HepG2 (cell line): ENCODE data around the gene FBLIM1. TPM values are rescaled to one million over a fixed set of nuclear protein-coding genes. Genes with fewer than 3 reads are reported as not detected.

Experiments
- CTCF ChIP-seq: sonication (generic); formaldehyde crosslinking; IDR thresholded peaks from 2 replicates; pipeline ENCODE4 v1.5.0; 2020; ENCODE audit warnings: mild to moderate bottlenecking, missing genetic modification reagents, moderate library complexity
- GTF3A ChIP-seq: sonication (generic); formaldehyde crosslinking; conservative IDR thresholded peaks from 2 replicates; pipeline ENCODE4 v1.4.0; 2020; ENCODE audit warnings: mild to moderate bottlenecking, missing genetic modification reagents
- KLF13 ChIP-seq: sonication (generic); formaldehyde crosslinking; IDR thresholded peaks from 2 replicates; pipeline ENCODE4 v1.4.0; 2020; ENCODE audit warnings: mild to moderate bottlenecking, missing genetic modification reagents
- PHF5A ChIP-seq: IDR thresholded peaks from one replicate; pipeline ENCODE4 v1.6.1; 2018; ENCODE audit warnings: low read depth, missing genetic modification reagents; ENCODE audit not compliant: unreplicated experiment
- PPARG ChIP-seq: conservative IDR thresholded peaks from 2 replicates; pipeline ENCODE4 v1.6.1; 2016; ENCODE audit warnings: missing biosample characterization, missing genetic modification reagents
- RAD21 ChIP-seq: fragments of 450-650 bp; formaldehyde crosslinking; IDR thresholded peaks from 2 replicates; pipeline ENCODE4 v1.5.0; 2020; ENCODE audit warnings: mild to moderate bottlenecking
- RERE ChIP-seq: IDR thresholded peaks from 2 replicates; pipeline ENCODE4 v1.6.1; 2016; ENCODE audit warnings: low read depth, missing genetic modification reagents, missing compliant biosample characterization
- RFXANK ChIP-seq: IDR thresholded peaks from 2 replicates; pipeline ENCODE4 v1.6.1; 2016
- ZBTB7B ChIP-seq: sonication (generic); formaldehyde crosslinking; IDR thresholded peaks from 2 replicates; pipeline ENCODE4 v1.4.0; 2020; ENCODE audit warnings: missing genetic modification reagents
- ZNF687 ChIP-seq: sonication (generic); formaldehyde crosslinking; IDR thresholded peaks from 2 replicates; pipeline ENCODE4 v1.5.1; 2020; ENCODE audit warnings: mild to moderate bottlenecking, missing genetic modification reagents, moderate library complexity
- ZSCAN22 ChIP-seq: sonication (generic); formaldehyde crosslinking; IDR thresholded peaks from 2 replicates; pipeline ENCODE4 v1.4.0; 2020; ENCODE audit warnings: mild to moderate bottlenecking, missing genetic modification reagents
- polyA plus RNA-seq, 8 experiments: library from polyadenylated mRNA; depleted of rRNA in 3 of 8; stranded (reverse) in 7 of 8; unstranded in 1 of 8; fragments of >200 nt; fragmentation: Illumina TruSeq in 4 of 8; extraction: Trizol in 4 of 8; gene quantifications; 2 replicates each; pipeline versions ENCODE4 v1.2.1 to v1.2.3, GENCODE V29; 2011 to 2016; ENCODE audit warnings: low read depth in 4 of 8, missing spikeins in 1 of 8, mixed read lengths in 1 of 8; ENCODE audit not compliant: insufficient read depth in 1 of 8
- total RNA-seq, 5 experiments: library from RNA; depleted of rRNA; stranded (reverse); fragments of >200 nt; fragmentation: Illumina TruSeq; extraction: Trizol; gene quantifications; 2 replicates each; pipeline ENCODE4 v1.2.3, GENCODE V29; 2016; ENCODE audit warnings: low read depth in 1 of 5

The FBLIM1 gene
- total and polyA plus RNA-seq, 2 of the 13 experiments (the other 11 are each of a cell fraction or from before 2014, with no cell fraction given): 10.6 to 23.0 TPM

- TF ChIP-seq RERE (CRISPR knock-in tag) (peak; percentile 15; the same call in 1 of the 2 replicates), RAD21 (no peak; the same call in 1 of the 2 replicates), CTCF (CRISPR knock-in tag) (no peak; the same call in 1 of the 2 replicates), GTF3A (CRISPR knock-in tag) (no peak), PPARG (CRISPR knock-in tag) (peak; percentile 29; the same call in 1 of the 2 replicates), RFXANK (0 out of 2 replicates have a peak, but pooled peaks have one; percentile 12), ZSCAN22 (no peak), ZNF687 (peak; percentile 86), PHF5A (CRISPR knock-in tag) (no peak), ZBTB7B (CRISPR knock-in tag) (no peak), KLF13 (no peak)
Measured at GRCh38 chr1:15834406-15835204, 76.0 kb downstream of the FBLIM1 start (continued).
